Parathyroid adenoma (tissue), 2 donors: ENCODE results near the gene TTN.

Source experiments
- H2AFZ ChIP-seq: fragments of 300-600 bp; sonication (generic); one replicate; pipeline ENCODE4 v1.7.0; 2017; ENCODE audit warnings: antibody characterized with exemption, mild to moderate bottlenecking
- H3K27ac ChIP-seq: fragments of 300-600 bp; sonication (generic); one replicate; pipeline ENCODE4 v1.7.0; 2017
- H3K27me3 ChIP-seq: fragments of 300-600 bp; sonication (generic); one replicate; pipeline ENCODE4 v1.7.0; 2017; ENCODE audit warnings: low read length; ENCODE audit not compliant: control insufficient read depth, insufficient read depth
- H3K36me3 ChIP-seq: fragments of 300-600 bp; sonication (generic); one replicate; pipeline ENCODE4 v1.7.0; 2017; ENCODE audit warnings: low read length; ENCODE audit not compliant: control insufficient read depth, insufficient read depth
- H3K4me1 ChIP-seq: fragments of 300-600 bp; sonication (generic); one replicate; pipeline ENCODE4 v1.7.0; 2017; ENCODE audit warnings: control low read depth
- H3K4me2 ChIP-seq: fragments of 300-600 bp; sonication (generic); one replicate; pipeline ENCODE4 v1.7.0; 2017; ENCODE audit warnings: low read length
- H3K4me3 ChIP-seq: fragments of 300-600 bp; sonication (generic); one replicate; pipeline ENCODE4 v1.7.0; 2017; ENCODE audit warnings: low read depth, low read length
- H3K79me2 ChIP-seq: fragments of 300-600 bp; sonication (generic); one replicate; pipeline ENCODE4 v1.7.0; 2017; ENCODE audit warnings: control low read depth
- H3K9ac ChIP-seq: fragments of 300-600 bp; sonication (generic); one replicate; pipeline ENCODE4 v1.7.0; 2017; ENCODE audit warnings: mild to moderate bottlenecking
- H3K9me3 ChIP-seq: fragments of 300-600 bp; sonication (generic); one replicate; pipeline ENCODE4 v1.7.0; 2017; ENCODE audit warnings: low read length; ENCODE audit not compliant: control insufficient read depth
- CTCF ChIP-seq: fragments of 300-600 bp; sonication (generic); IDR thresholded peaks from one replicate; pipeline ENCODE4 v1.7.0; 2017; ENCODE audit warnings: antibody characterized with exemption, mild to moderate bottlenecking
- donor health status: primary hyperparathyroidism.

TTN gene

GRCh38 chr2:178641498-178641897 lies 165.7 kb downstream of the TTN start:
- Histone ChIP-seq H3K9me3 (no peaks in the 10 kb centered on the region), H3K4me1 (no peaks in the 10 kb centered on the region), H3K4me2 (no peak overlapping the region), H2AFZ (no peak overlapping the region), H3K4me3 (no peak overlapping the region), H3K27ac (no peak overlapping the region), H3K27me3 (no peaks in the 10 kb centered on the region), H3K79me2 (no peaks in the 10 kb centered on the region), H3K9ac (no peak overlapping the region), H3K36me3 (no peaks in the 10 kb centered on the region)
- TF ChIP-seq CTCF, result no peak

- no peaks in the 10 kb centered on the region for H3K36me3 ChIP-seq
- no peak for TF ChIP-seq CTCF
- H3K4me1 ChIP-seq, result no peaks in the 10 kb centered on the region
These were observed 171.3 kb downstream of the TTN start for GRCh38 chr2:178635897-178636296.

GRCh38 chr2:178632729-178633128 lies 174.5 kb downstream of the TTN start:
- TF ChIP-seq CTCF, result no peak
- H3K4me1 ChIP-seq, result no peaks in the 10 kb centered on the region
- H3K9ac ChIP-seq, result no peak overlapping the region
- H3K4me2 ChIP-seq, result no peak overlapping the region
- H3K27ac ChIP-seq, result no peak overlapping the region
- no peaks in the 10 kb centered on the region for H3K9me3 ChIP-seq
- no peak overlapping the region for H3K4me3 ChIP-seq
- H3K27me3 ChIP-seq, result no peaks in the 10 kb centered on the region
- no peaks in the 10 kb centered on the region for H3K36me3 ChIP-seq
- no peaks in the 10 kb centered on the region for H3K79me2 ChIP-seq
- H2AFZ ChIP-seq, result no peak overlapping the region

More at GRCh38 chr2:178635897-178636296, 171.3 kb downstream of the TTN start:
- H3K27ac ChIP-seq, result no peak overlapping the region
- no peaks in the 10 kb centered on the region for H3K9me3 ChIP-seq
- no peak overlapping the region for H3K9ac ChIP-seq
- no peak overlapping the region for H2AFZ ChIP-seq
- no peak overlapping the region for H3K4me2 ChIP-seq
- H3K4me3 ChIP-seq, result no peak overlapping the region
- H3K27me3 ChIP-seq, result no peaks in the 10 kb centered on the region
- H3K79me2 ChIP-seq, result no peaks in the 10 kb centered on the region

GRCh38 chr2:178630581-178630980 lies 176.6 kb downstream of the TTN start:
- no peaks in the 10 kb centered on the region for H3K79me2 ChIP-seq
- no peaks in the 10 kb centered on the region for H3K36me3 ChIP-seq
- no peak overlapping the region for H3K27ac ChIP-seq
- no peak overlapping the region for H2AFZ ChIP-seq
- H3K4me2 ChIP-seq, result no peak overlapping the region
- no peak for TF ChIP-seq CTCF
- no peaks in the 10 kb centered on the region for H3K9me3 ChIP-seq
- H3K27me3 ChIP-seq, result no peaks in the 10 kb centered on the region
- no peaks in the 10 kb centered on the region for H3K4me1 ChIP-seq
- H3K4me3 ChIP-seq, result no peak overlapping the region
- H3K9ac ChIP-seq, result no peak overlapping the region

- H3K4me2 ChIP-seq, result no peak overlapping the region
- no peaks in the 10 kb centered on the region for H3K36me3 ChIP-seq
- no peaks in the 10 kb centered on the region for H3K79me2 ChIP-seq
- H2AFZ ChIP-seq, result no peak overlapping the region
- TF ChIP-seq CTCF, result no peak
- H3K9me3 ChIP-seq, result no peaks in the 10 kb centered on the region
- no peaks in the 10 kb centered on the region for H3K4me1 ChIP-seq
- no peak overlapping the region for H3K27ac ChIP-seq
- H3K9ac ChIP-seq, result no peak overlapping the region
- H3K27me3 ChIP-seq, result no peaks in the 10 kb centered on the region
- H3K4me3 ChIP-seq, result no peak overlapping the region
These were observed 177.8 kb downstream of the TTN start for GRCh38 chr2:178629463-178629862.
